ENCODE data around the gene TXNL4A. TPM values are rescaled to one million over a fixed set of nuclear protein-coding genes. Genes with fewer than 3 reads are reported as not detected.
A peak's percentile ranks its signal among the peaks of the same experiment; 100 is the strongest.

TXNL4A gene
- total and polyA plus RNA-seq, 2 donors (not counting 1 experiment from before 2014, with no cell fraction given), result 38.9 to 67.8 TPM

DNA sequence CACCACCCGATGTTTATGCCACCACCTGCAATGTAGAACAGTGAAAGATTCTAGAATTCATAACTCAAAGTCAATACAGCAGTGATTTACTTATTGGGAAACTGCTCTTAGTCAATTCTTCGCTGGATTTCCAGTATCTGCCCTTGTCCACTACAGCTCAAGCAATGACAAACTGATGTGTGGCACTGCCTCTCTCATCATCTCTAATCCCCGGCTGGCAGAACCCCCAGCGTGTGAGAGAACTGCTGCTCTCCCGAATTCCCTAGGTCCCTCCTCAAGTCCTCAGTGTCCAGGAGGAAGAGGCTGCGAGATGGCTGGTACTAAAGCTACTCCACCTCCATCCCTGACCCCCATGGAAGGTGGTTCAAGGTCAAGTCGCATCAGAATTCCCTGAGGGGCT is 1.6 kb downstream of the TXNL4A start:
- CTCF ChIA-PET, result no interaction called here
- Mint-ChIP-seq H3K9me3 (ENCODE audit: insufficient read depth) (no peaks in the 10 kb centered on the region), H3K4me3 (peak overlapping the region; percentile 89), H3K27me3 (no peaks in the 10 kb centered on the region), H3K27ac (peak overlapping the region; percentile 59), H3K4me1 (peaks cover 47% of the 10 kb centered on the region)
- POLR2A ChIA-PET, result no interaction called here
- Histone ChIP-seq H3K79me2 (ENCODE audit: control insufficient read depth, insufficient read depth, low read length) (peaks cover 66% of the 10 kb centered on the region), H3K4me2 (replicated peaks; ENCODE audit: low read depth, low read length, poor library complexity, severe bottlenecking) (peak overlapping the region; percentile 92), H4K20me1 (ENCODE audit: control insufficient read depth, insufficient read depth, low read length, poor library complexity, severe bottlenecking) (peaks cover 61% of the 10 kb centered on the region), H3K4me3 (ENCODE audit: control extremely low read depth in 1 of 5, extremely low read depth in 1 of 5, insufficient read depth in 1 of 5, low read depth in 2 of 5, low read length in 4 of 5) (no peak overlapping the region), H3K27ac (ENCODE audit: low read length in 2 of 2) (peak overlapping the region; percentile 12 to 94), H3K9me3 (ENCODE audit: control extremely low read depth in 1 of 3, control insufficient read depth in 2 of 3, insufficient read depth in 1 of 3, low read length in 2 of 3) (no peaks in the 10 kb centered on the region), H3K36me3 (replicated peaks in 1 of 2; ENCODE audit: control extremely low read depth in 1 of 2, control insufficient read depth in 1 of 2, extremely low read depth in 1 of 2, insufficient read depth in 2 of 2, low read length in 1 of 2) (peaks cover 0 to 28% of the 10 kb centered on the region in 2 experiments), H3K4me1 (ENCODE audit: control insufficient read depth in 2 of 2, insufficient read depth in 2 of 2, low read length in 2 of 2) (peaks cover 15 to 23% of the 10 kb centered on the region in 2 donors), H3K27me3 (replicated peaks in 1 of 4; ENCODE audit: control extremely low read depth in 1 of 4, control insufficient read depth in 3 of 4, insufficient read depth in 4 of 4, low read length in 3 of 4) (no peaks in the 10 kb centered on the region), H3K9ac (ENCODE audit: low read length) (no peak overlapping the region), H2AFZ (ENCODE audit: insufficient read depth, low read depth, low read length, poor library complexity, severe bottlenecking) (no peak overlapping the region)
- TF ChIP-seq, protein P1, sequence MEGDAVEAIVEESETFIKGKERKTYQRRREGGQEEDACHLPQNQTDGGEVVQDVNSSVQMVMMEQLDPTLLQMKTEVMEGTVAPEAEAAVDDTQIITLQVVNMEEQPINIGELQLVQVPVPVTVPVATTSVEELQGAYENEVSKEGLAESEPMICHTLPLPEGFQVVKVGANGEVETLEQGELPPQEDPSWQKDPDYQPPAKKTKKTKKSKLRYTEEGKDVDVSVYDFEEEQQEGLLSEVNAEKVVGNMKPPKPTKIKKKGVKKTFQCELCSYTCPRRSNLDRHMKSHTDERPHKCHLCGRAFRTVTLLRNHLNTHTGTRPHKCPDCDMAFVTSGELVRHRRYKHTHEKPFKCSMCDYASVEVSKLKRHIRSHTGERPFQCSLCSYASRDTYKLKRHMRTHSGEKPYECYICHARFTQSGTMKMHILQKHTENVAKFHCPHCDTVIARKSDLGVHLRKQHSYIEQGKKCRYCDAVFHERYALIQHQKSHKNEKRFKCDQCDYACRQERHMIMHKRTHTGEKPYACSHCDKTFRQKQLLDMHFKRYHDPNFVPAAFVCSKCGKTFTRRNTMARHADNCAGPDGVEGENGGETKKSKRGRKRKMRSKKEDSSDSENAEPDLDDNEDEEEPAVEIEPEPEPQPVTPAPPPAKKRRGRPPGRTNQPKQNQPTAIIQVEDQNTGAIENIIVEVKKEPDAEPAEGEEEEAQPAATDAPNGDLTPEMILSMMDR (IDR thresholded peaks at IDR 0.05), result no peak
- no peak for TF ChIP-seq EZH2 (IDR thresholded peaks at IDR 0.05; ENCODE audit: borderline replicate concordance, insufficient read depth, low read depth, low read length, poor library complexity, severe bottlenecking)
- WGBS (ENCODE audit: insufficient coverage), result 76% methylated on average over 6 of the region's 7 CpGs
- DNase-seq, result no peak
- ATAC-seq (ENCODE audit: low read depth), result no peak
- intact Hi-C loops (cut with micrococcal nuclease), result loop anchor here (10.0 kb wide), 1 partner anchor 158 kb away; no protein-coding TSS in a partner anchor

DNA sequence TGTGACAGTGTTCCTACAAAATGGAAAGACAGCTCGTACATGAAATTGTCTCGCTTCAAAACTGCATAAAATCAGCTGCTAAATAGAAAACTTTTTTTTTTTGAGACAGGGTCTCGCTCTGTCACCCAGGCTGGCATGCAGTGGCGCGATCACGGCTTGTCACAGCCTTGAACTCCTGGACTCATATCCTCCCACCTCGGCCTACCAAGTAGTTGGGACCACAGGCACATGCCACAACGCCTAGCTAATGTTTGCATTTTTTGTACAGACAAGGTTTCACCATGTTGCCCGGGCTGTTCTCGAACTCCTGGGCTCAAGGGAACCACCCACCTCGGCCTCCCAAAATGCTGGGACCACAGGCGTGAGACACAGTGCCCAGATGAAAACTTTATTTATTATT is 3.2 kb downstream of the TXNL4A start:
- H3K4me3 Mint-ChIP-seq, result no peak overlapping the region
- H3K4me3 ChIP-seq (ENCODE audit: control extremely low read depth in 1 of 5, extremely low read depth in 1 of 5, insufficient read depth in 1 of 5, low read depth in 2 of 5, low read length in 4 of 5), result no peak overlapping the region
- peaks cover 57% of the 10 kb centered on the region for H3K4me1 Mint-ChIP-seq
- no peak for DNase-seq
- peaks cover 74% of the 10 kb centered on the region for H4K20me1 ChIP-seq (ENCODE audit: control insufficient read depth, insufficient read depth, low read length, poor library complexity, severe bottlenecking)
- 94% methylated on average over 12 of the region's 12 CpGs for WGBS (ENCODE audit: insufficient coverage)
- H3K9me3 Mint-ChIP-seq (ENCODE audit: insufficient read depth), result no peaks in the 10 kb centered on the region
- intact Hi-C loops (cut with micrococcal nuclease), result loop anchor here (10.0 kb wide), 1 partner anchor 160 kb away; no protein-coding TSS in a partner anchor
- ATAC-seq (ENCODE audit: low read depth), result no peak
- no peak for TF ChIP-seq EZH2 (IDR thresholded peaks at IDR 0.05; ENCODE audit: borderline replicate concordance, insufficient read depth, low read depth, low read length, poor library complexity, severe bottlenecking)
- TF ChIP-seq, protein P1 (IDR thresholded peaks at IDR 0.05), result no peak
- no peak overlapping the region for H3K27ac ChIP-seq (ENCODE audit: low read length in 2 of 2)
- no peak overlapping the region for H3K27ac Mint-ChIP-seq
- CTCF ChIA-PET, result interaction anchor here (0.7 to 1.4 kb wide), 2 partner anchors 33 to 304 kb away, joined by 4 read pairs; no protein-coding TSS in a partner anchor
- H3K9ac ChIP-seq (ENCODE audit: low read length), result no peak overlapping the region
- H3K36me3 ChIP-seq (replicated peaks in 1 of 2; ENCODE audit: control extremely low read depth in 1 of 2, control insufficient read depth in 1 of 2, extremely low read depth in 1 of 2, insufficient read depth in 2 of 2, low read length in 1 of 2), result peaks cover 0 to 30% of the 10 kb centered on the region in 2 experiments
- no peak overlapping the region for H3K4me2 ChIP-seq (replicated peaks; ENCODE audit: low read depth, low read length, poor library complexity, severe bottlenecking)
- no peaks in the 10 kb centered on the region for H3K27me3 ChIP-seq (replicated peaks in 1 of 4; ENCODE audit: control extremely low read depth in 1 of 4, control insufficient read depth in 3 of 4, insufficient read depth in 4 of 4, low read length in 3 of 4)
- H3K27me3 Mint-ChIP-seq, result no peaks in the 10 kb centered on the region
- no peak overlapping the region for H2AFZ ChIP-seq (ENCODE audit: insufficient read depth, low read depth, low read length, poor library complexity, severe bottlenecking)
- POLR2A ChIA-PET, result interaction anchor here (0.7 kb wide), 1 partner anchor 132 kb away, joined by 3 read pairs; no protein-coding TSS in a partner anchor
- peaks cover 15 to 23% of the 10 kb centered on the region in 2 donors for H3K4me1 ChIP-seq (ENCODE audit: control insufficient read depth in 2 of 2, insufficient read depth in 2 of 2, low read length in 2 of 2)
- H3K9me3 ChIP-seq (ENCODE audit: control extremely low read depth in 1 of 3, control insufficient read depth in 2 of 3, insufficient read depth in 1 of 3, low read length in 2 of 3), result no peaks in the 10 kb centered on the region
- H3K79me2 ChIP-seq (ENCODE audit: control insufficient read depth, insufficient read depth, low read length), result peaks cover 81% of the 10 kb centered on the region

Measured in B cell (primary cell).